SK-N-SH treated with all-trans-retinoic acid at 6 μM for 48 hours (cell line): Measurements from ENCODE around the gene NCDN.

Source experiments
- ATAC-seq: fragments of 200-7000 bp; cut with Tn5 transposase; 3 replicates; pipeline ENCODE4 v1.9.1; 2020; ENCODE audit warnings: mild to moderate bottlenecking, moderate library complexity
- ARNTL ChIP-seq: fragments of 450-650 bp; formaldehyde crosslinking; IDR thresholded peaks from 2 replicates; pipeline ENCODE4 v1.5.0; 2020; ENCODE audit warnings: low read depth, mild to moderate bottlenecking, moderate library complexity, borderline replicate concordance
- BACH2 ChIP-seq: fragments of 250-450 bp; sonication (Bioruptor Pico); IDR thresholded peaks from 2 replicates; pipeline ENCODE4 v1.9.0; 2021; ENCODE audit warnings: mild to moderate bottlenecking, borderline replicate concordance
- CSDC2 ChIP-seq: fragments of 250-450 bp; sonication (Bioruptor Pico); IDR thresholded peaks from 2 replicates; pipeline ENCODE4 v1.5.0; 2020; ENCODE audit warnings: mild to moderate bottlenecking, moderate library complexity
- CSRNP3 ChIP-seq: fragments of 250-450 bp; sonication (Bioruptor Pico); IDR thresholded peaks from 2 replicates; pipeline ENCODE4 v1.5.1; 2021; ENCODE audit warnings: mild to moderate bottlenecking, moderate library complexity
- ESRRG ChIP-seq: fragments of 250-450 bp; sonication (Bioruptor Pico); IDR thresholded peaks from 2 replicates; pipeline ENCODE4 v1.6.1; 2021; ENCODE audit warnings: mild to moderate bottlenecking
- GLIS3 ChIP-seq: fragments of 250-450 bp; sonication (Bioruptor Pico); IDR thresholded peaks from 2 replicates; pipeline ENCODE4 v1.5.0; 2020; ENCODE audit warnings: mild to moderate bottlenecking, moderate library complexity
- ISL1 ChIP-seq: fragments of 250-450 bp; sonication (Bioruptor Pico); IDR thresholded peaks from 2 replicates; pipeline ENCODE4 v2.1.2; 2022; ENCODE audit warnings: mild to moderate bottlenecking, moderate library complexity
- PATZ1 ChIP-seq: fragments of 250-450 bp; sonication (Bioruptor Pico); IDR thresholded peaks from 2 replicates; pipeline ENCODE4 v1.8.0; 2020; ENCODE audit warnings: mild to moderate bottlenecking, moderate library complexity, borderline replicate concordance
- POU6F1 ChIP-seq: fragments of 250-450 bp; sonication (Bioruptor Pico); IDR thresholded peaks from 2 replicates; pipeline ENCODE4 v1.8.0; 2021; ENCODE audit warnings: low read depth, mild to moderate bottlenecking, moderate library complexity, borderline replicate concordance
- RARB ChIP-seq: fragments of 250-450 bp; sonication (Bioruptor Pico); IDR thresholded peaks from 2 replicates; pipeline ENCODE4 v1.8.0; 2021; ENCODE audit warnings: mild to moderate bottlenecking, moderate library complexity
- SNAI2 ChIP-seq: fragments of 250-450 bp; sonication (Bioruptor Pico); IDR thresholded peaks from 2 replicates; pipeline ENCODE4 v1.5.0; 2020; ENCODE audit warnings: mild to moderate bottlenecking, moderate library complexity
- TCF4 ChIP-seq: fragments of 250-450 bp; sonication (Bioruptor Pico); IDR thresholded peaks from 2 replicates; pipeline ENCODE4 v1.8.0; 2021; ENCODE audit warnings: mild to moderate bottlenecking, moderate library complexity, borderline replicate concordance
- ZC3H10 ChIP-seq: fragments of 250-450 bp; sonication (Bioruptor Pico); IDR thresholded peaks from 2 replicates; pipeline ENCODE4 v1.5.1; 2021; ENCODE audit warnings: mild to moderate bottlenecking, moderate library complexity
- ZFP3 ChIP-seq: fragments of 250-450 bp; sonication (Bioruptor Pico); IDR thresholded peaks from 2 replicates; pipeline ENCODE4 v1.5.0; 2020; ENCODE audit warnings: mild to moderate bottlenecking, moderate library complexity
- ZFP30 ChIP-seq: fragments of 450-650 bp; formaldehyde crosslinking; IDR thresholded peaks from 2 replicates; pipeline ENCODE4 v1.5.0; 2022; ENCODE audit warnings: mild to moderate bottlenecking, moderate library complexity
- ZNF565 ChIP-seq: fragments of 450-650 bp; formaldehyde crosslinking; conservative IDR thresholded peaks from 2 replicates; pipeline ENCODE4 v1.5.0; 2020; ENCODE audit warnings: low read depth, mild to moderate bottlenecking, moderate library complexity
- ZNF70 ChIP-seq: fragments of 450-650 bp; formaldehyde crosslinking; IDR thresholded peaks from 2 replicates; pipeline ENCODE4 v1.5.0; 2020; ENCODE audit warnings: mild to moderate bottlenecking, moderate library complexity
- ZNF8 ChIP-seq: fragments of 450-650 bp; formaldehyde crosslinking; IDR thresholded peaks from 2 replicates; pipeline ENCODE4 v1.5.0; 2020; ENCODE audit warnings: mild to moderate bottlenecking, moderate library complexity
- TF ChIP-seq, protein P1 (sequence below): fragments of 250-450 bp; sonication (Bioruptor Pico); IDR thresholded peaks from 2 replicates; pipeline ENCODE4 v1.5.1; 2020; ENCODE audit warnings: low read depth, mild to moderate bottlenecking, moderate library complexity

Gene NCDN

GRCh38 chr1:35532497-35533223 lies 24.9 kb upstream of the NCDN start:
- TF ChIP-seq, protein P1, sequence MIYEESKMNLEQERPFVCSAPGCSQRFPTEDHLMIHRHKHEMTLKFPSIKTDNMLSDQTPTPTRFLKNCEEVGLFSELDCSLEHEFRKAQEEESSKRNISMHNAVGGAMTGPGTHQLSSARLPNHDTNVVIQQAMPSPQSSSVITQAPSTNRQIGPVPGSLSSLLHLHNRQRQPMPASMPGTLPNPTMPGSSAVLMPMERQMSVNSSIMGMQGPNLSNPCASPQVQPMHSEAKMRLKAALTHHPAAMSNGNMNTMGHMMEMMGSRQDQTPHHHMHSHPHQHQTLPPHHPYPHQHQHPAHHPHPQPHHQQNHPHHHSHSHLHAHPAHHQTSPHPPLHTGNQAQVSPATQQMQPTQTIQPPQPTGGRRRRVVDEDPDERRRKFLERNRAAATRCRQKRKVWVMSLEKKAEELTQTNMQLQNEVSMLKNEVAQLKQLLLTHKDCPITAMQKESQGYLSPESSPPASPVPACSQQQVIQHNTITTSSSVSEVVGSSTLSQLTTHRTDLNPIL (CRISPR knock-in tag), result no peak
- TF ChIP-seq ZFP3 (CRISPR knock-in tag) (no peak), ZFP30 (no peak), CSRNP3 (no peak), TCF4 (CRISPR knock-in tag) (no peak), SNAI2 (CRISPR knock-in tag) (no peak), ZC3H10 (CRISPR knock-in tag) (no peak), PATZ1 (no peak), GLIS3 (CRISPR knock-in tag) (no peak)
- ATAC-seq, result no peak

GRCh38 chr1:35533586-35533985 lies 24.0 kb upstream of the NCDN start:
- no peak for TF ChIP-seq ZC3H10 (CRISPR knock-in tag)
- TF ChIP-seq ZFP3 (CRISPR knock-in tag), result no peak
- no peak for TF ChIP-seq ISL1 (CRISPR knock-in tag)
- no peak for TF ChIP-seq ESRRG (CRISPR knock-in tag)
- TF ChIP-seq ZNF565 (CRISPR knock-in tag), result no peak
- ATAC-seq, result no peak

GRCh38 chr1:35535243-35535642 lies 22.4 kb upstream of the NCDN start:
- TF ChIP-seq ISL1 (CRISPR knock-in tag), result no peak
- no peak for TF ChIP-seq RARB (CRISPR knock-in tag)
- TF ChIP-seq BACH2 (CRISPR knock-in tag), result no peak
- TF ChIP-seq ZNF565 (CRISPR knock-in tag), result no peak
- no peak for TF ChIP-seq ESRRG (CRISPR knock-in tag)
- no peak for TF ChIP-seq PATZ1
- TF ChIP-seq ZNF8 (CRISPR knock-in tag), result no peak
- TF ChIP-seq GLIS3 (CRISPR knock-in tag), result no peak
- no peak for TF ChIP-seq ZNF70
- no peak for TF ChIP-seq ARNTL (CRISPR knock-in tag)
- TF ChIP-seq ZFP30, result no peak
- no peak for TF ChIP-seq TCF4 (CRISPR knock-in tag)
- no peak for TF ChIP-seq SNAI2 (CRISPR knock-in tag)
- no peak for ATAC-seq

DNA sequence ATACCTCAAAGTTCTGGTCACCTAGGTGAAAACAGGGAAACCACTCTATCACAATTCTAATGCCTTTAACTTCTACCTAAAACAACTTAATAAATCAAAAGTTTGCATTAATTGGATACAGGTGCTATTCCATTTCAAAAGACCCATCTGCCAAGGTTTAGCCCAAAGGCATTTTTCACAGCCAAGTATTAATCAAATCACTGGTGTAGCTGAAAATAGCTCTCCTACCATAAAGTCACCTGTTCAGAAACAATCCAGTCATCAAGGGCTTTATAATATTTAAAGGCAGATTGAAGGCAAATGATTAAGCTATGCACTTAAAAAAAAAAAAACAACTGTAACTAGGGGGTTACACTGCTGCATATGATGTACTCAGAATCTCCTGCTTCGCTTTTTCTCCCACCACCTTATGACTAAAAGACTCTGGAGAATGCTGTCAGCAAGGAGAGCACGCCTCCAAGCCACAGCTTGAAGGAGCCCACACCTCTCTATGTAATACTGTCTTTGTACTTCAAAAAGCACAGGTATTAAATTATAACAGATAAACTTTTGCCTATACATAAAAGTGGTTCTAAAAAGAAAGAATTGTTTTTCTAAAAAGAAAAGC lies 20.9 kb upstream of the NCDN start:
- no peak for TF ChIP-seq RARB (CRISPR knock-in tag)
- TF ChIP-seq TCF4 (CRISPR knock-in tag), result no peak
- TF ChIP-seq, protein P1 (CRISPR knock-in tag), result no peak
- TF ChIP-seq ZNF8 (CRISPR knock-in tag), result no peak
- TF ChIP-seq PATZ1, result no peak
- TF ChIP-seq CSRNP3, result no peak
- TF ChIP-seq POU6F1 (CRISPR knock-in tag), result no peak
- no peak for TF ChIP-seq CSDC2 (CRISPR knock-in tag)
- no peak for ATAC-seq
